ENCODE data around the gene PDLIM5.
A peak's percentile ranks its signal among the peaks of the same experiment; 100 is the strongest.

PDLIM5 gene

GRCh38 chr4:94420356-94420755 lies 31.4 kb upstream of the PDLIM5 start:
- no peak for DNase-seq (ENCODE audit: low read depth in 1 of 2, low spot score in 1 of 2)

DNA sequence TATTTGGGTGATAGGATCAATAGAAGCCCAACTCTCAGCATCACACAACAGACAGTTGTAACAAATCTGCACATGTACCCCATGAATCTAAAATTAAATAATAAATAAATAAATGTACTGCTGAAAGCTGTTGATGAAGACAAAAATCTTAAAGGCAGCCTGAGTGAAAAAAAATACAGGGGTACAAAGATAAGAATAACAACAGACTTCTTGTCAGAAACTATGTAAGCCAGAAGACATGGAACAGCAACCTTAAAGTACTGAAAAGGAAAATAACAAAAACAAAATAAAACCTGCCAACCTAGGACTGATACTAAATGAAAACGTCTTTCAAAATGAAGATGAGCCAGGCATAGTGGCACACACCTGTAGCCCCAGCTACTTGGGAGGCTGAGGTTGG lies 25.0 kb upstream of the PDLIM5 start:
- DNase-seq (ENCODE audit: low read depth in 1 of 2, low spot score in 1 of 2): no peak

GRCh38 chr4:94428884-94429283 lies 22.9 kb upstream of the PDLIM5 start:
- DNase-seq (ENCODE audit: low read depth in 1 of 2, low spot score in 1 of 2): no peak

GRCh38 chr4:94430406-94430805 lies 21.3 kb upstream of the PDLIM5 start:
- no peak for DNase-seq (ENCODE audit: low read depth in 1 of 2, low spot score in 1 of 2)

DNA sequence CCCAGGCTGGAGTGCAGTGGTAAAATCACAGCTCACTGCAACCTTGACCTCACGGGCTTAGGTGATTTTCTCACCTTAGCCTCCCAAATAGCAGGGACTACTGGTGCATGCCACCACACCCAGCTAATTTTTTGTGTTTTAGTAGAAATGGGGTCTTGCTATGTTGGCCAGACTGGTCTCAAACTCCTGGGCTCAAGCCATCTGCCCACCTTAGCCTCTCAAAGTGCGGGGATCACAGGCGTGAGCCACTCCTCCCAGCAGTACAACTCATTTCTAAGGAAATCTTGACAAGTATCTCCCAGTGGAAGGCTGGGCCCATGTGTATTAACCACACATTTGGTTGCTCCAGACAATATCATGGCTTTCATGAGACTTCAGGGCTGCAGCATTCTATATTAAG lies 20.4 kb upstream of the PDLIM5 start:
- DNase-seq (ENCODE audit: low read depth in 1 of 2, low spot score in 1 of 2): no peak

DNA sequence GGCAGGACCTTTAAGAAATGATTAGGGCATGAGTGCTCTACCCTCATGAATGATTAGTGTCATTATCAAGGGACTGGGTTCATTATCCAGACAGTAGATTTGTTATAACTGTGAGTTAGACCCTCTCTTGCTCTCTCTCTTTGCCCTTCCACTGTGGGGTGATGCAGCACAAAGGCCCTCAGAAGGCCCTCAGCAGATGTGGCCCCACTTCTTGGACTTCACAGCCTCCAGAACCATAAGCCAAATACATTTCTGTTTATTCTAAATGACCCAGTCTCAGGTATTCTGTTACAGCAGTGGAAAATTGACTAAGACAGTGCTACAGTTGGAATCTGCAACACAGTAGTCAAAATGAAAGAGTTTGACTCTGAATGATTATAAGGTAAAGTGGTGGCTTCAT lies 17.2 kb upstream of the PDLIM5 start:
- no peak for DNase-seq (ENCODE audit: low read depth in 1 of 2, low spot score in 1 of 2)

GRCh38 chr4:94435874-94436273 lies 15.9 kb upstream of the PDLIM5 start:
- DNase-seq (ENCODE audit: low read depth in 1 of 2, low spot score in 1 of 2): no peak

DNA sequence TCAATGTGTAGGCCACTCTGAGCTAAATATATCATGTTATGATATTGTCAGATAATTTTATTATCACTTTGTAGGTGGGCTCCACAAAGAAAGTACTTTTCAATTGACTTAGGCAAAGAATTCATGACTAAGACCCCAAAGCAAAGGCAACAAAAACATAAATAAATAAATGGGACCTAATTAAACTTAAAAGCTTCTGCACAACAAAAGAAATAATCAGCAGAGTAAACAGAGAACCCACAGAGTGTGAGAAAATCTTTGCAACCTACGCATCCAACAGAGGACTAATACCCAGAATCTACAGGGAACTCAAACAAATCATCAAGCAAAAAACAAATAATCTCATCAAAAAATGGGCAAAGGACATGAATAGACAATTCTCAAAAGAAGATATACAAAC lies 15.2 kb upstream of the PDLIM5 start:
- DNase-seq (ENCODE audit: low read depth in 1 of 2, low spot score in 1 of 2): no peak

DNA sequence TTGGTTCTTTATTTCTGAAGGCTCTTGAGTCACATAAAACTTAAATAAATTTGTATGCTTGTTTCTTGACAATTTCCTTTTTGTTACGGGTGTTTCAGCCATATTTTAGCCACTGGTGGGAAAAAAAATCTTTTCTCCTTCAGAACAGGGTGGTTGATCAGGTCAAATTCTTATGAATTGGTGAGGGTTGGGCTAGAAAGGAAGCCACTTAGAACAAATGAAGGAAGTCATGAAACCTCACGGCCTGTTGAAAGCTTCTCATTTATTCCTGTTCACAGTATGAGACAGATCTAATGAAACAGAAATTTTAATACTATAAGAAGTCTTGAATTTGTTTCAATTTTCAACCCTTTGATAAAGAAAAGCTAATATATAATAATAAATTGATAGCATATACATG lies 12.1 kb upstream of the PDLIM5 start:
- DNase-seq (ENCODE audit: low read depth in 1 of 2, low spot score in 1 of 2): no peak

GRCh38 chr4:94441838-94442237 lies 9.9 kb upstream of the PDLIM5 start:
- no peak for DNase-seq (ENCODE audit: low read depth in 1 of 2, low spot score in 1 of 2)

- DNase-seq (ENCODE audit: low read depth in 1 of 2, low spot score in 1 of 2): no peak
These were observed 9.5 kb upstream of the PDLIM5 start for GRCh38 chr4:94442251-94442650.

DNA sequence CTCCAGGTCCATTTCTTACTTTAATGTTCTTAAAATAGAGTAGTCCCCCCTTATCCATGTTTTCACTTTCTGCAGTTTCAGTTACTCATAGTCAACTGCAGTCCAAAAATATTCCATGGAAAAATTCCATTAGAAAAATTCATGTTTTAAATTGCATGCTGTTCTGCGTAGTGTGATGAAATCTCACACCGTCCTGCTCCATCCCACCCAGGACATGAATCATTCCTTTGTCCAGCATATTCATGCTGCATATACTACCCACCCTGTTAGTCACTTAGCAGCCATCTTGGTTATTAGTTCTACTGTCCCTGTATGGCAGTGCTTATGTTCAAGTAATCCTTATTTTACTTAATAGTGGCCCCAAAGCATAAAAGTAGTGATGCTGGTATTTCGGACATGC lies 5.4 kb upstream of the PDLIM5 start:
- DNase-seq (ENCODE audit: low read depth in 1 of 2, low spot score in 1 of 2): no peak

DNA sequence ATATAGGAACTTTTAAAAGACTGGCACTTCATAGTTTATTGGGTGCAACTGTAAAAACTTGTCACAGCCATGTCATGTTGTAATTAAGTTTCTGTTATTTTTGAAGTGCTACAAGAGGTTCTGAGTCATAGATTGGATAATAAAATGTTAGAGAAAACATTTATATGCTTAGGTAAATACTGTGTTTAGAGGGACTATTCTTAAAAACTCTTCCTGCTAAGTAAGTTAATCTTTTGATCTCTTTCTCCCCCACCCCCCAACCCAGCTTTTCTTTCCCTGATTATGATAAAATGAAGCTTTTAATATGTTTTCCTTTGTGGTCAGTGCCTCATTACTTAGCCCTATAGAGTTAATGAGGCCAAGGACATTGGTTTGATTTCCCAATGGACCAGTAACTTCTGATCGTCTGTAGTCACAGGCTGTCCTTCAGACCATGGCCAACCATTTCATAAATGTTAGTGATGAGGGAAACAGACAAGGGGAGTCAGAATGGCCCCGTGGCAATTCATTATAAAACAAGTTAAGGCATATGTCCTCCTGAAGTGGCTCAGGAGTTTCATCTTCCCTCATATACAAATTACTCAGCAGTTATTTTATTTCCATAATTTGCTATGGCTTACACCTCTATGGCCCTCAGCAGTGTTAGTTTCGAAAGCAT lies 3.9 kb upstream of the PDLIM5 start:
- DNase-seq (ENCODE audit: low read depth in 1 of 2, low spot score in 1 of 2): no peak

DNA sequence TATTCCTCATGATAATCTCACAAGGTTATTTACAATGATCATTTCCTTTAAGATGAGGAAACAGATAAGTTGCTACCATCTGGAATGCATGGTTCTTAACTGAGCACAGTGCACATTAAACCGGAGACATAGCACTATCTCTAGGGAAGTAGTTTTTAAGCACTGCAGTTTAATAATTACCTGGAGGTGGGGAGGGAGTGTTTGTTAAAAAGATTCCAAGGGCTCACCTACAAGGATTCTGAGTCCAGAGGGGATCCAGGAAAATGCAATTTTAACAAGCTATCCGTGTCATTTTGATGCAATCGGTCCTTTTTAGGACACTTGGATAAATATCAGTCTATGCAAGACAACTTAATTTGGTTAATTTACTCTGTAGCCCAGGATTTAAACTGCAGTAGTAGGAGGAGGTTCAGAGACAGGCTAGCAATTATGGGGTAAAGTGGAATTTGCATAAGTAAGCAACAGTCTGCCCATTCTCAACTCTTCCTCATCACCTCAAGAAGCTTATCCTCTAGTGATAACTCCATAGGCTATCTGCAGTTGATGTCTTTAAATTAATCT lies 2.8 kb upstream of the PDLIM5 start:
- DNase-seq (ENCODE audit: low read depth in 1 of 2, low spot score in 1 of 2): no peak

DNA sequence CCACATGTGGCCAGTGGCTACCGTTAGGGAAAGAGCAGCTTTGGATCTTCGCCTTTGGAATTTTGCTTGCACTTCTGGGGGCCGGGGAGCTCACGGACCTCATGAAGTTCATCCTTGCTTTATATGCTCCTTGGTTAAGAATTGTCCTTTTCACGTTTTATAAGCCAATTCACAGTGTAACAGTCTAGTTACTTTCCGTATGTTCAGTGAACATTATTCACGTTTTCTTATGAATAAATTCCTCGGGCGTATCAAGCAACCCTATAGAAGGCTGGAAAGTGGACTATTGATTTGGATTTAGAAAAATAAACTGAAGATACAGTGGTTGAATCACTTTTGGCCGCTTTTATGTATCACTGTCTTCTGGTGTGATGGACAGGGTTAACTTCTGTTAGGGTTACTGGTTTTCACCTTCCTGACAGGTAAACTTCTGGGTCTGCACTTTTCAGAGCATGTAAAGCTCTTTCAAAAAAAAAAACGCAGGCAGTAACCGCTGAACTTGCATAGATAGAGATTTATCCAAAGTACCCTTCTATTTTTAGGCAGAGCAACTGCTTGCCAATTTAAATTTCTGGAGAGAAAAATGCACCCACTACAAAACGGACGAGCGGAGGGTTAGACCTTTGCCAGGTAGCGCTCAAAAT lies 569 bp upstream of the PDLIM5 start:
- no peak for DNase-seq (ENCODE audit: low read depth in 1 of 2, low spot score in 1 of 2)

DNA sequence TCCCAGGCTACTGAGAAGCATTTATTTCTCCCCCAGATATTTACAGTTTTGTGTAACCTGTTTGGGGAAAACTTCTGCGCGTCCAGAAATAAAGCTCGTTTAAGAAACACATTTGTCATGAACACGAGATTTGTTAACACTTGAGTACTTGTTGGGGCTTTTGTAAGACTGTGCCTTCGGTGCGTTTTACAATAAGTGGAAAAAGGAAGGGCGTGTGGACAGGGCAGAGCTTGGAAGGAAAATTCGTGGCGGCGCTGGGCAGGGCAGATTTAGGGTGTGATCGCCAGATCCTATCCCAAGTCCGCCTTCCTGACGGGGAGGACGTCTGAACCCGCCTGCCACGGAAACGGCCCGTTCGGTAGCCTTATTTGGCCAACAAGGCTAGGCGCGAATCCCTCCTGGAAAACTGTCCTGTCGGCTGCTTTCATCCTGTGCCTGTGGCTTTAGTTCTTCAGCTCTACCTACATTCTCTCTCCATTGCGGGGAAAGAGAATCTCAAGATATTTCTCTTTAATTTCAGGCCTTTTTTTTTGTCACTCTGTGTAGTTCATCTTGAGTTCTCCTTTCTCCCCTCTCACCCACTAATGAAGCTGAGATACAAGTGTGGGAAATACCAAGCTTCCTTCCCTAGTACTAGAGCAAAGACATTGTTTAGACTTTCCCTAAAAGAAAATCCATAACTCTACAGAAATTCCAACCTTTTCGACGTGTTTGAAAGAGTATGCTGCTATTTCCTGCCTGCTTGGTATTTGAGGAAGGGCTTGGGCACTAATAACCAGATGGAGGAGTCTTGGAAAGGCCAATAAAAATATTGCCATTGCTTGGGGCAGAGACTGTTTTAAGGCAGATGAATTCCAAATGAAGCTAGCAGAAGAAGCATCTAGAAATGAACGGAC lies 982 bp downstream of the PDLIM5 start:
- peak in 1 of 2 donors; percentile 1 for DNase-seq (ENCODE audit: low read depth in 1 of 2, low spot score in 1 of 2)

DNA sequence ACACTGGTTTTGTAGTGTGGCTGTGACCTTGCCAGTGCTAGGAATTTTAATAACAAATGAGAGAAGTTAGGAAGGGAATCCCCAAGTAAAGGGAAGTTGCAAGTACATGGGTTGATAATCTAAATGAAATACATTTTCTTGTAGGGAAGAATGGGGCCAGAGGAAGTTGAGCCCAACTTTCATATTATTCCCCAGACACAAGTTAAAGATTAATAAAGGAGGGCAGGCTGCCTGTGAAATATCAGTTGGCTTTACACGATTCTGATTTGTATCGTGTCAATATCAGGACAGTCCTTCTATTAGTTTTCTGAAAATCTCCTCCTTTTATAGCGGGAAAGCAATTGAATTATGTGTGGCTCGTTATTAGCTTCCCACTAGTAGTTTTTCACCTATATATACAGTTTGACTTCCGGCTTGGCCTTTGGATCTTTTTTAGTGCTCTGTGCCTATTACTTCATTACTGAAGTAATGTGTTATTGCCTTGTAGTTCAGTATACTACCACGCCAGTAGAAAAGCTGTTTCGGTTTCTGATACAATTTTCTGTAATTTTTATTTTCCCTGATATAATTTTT lies 1.7 kb downstream of the PDLIM5 start:
- DNase-seq (ENCODE audit: low read depth in 1 of 2, low spot score in 1 of 2): no peak

- DNase-seq (ENCODE audit: low read depth in 1 of 2, low spot score in 1 of 2): no peak
These were observed 2.7 kb downstream of the PDLIM5 start for GRCh38 chr4:94454405-94454804.

GRCh38 chr4:94455081-94455480 lies 3.3 kb downstream of the PDLIM5 start:
- DNase-seq (ENCODE audit: low read depth in 1 of 2, low spot score in 1 of 2): no peak

DNA sequence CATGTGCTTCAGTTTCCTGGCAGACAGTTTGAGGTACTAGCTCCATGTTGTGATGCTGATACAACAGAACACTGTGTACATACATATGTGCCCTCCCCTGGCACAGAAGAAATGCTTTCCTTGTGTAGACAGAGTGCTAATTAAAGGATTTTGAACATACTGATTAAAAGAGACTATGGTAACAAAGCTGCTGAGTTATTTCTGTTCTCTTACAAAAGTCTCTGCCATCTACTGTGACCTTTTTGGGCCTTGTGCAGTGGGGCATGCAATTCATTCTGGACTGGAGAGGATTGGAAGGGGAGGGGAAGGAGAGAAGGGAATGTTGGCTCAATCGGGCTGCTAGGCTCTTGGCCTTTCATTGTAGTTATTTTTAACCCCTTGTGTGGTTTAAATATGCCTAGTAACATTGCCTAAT lies 6.0 kb downstream of the PDLIM5 start:
- no peak for DNase-seq (ENCODE audit: low read depth in 1 of 2, low spot score in 1 of 2)

- DNase-seq (ENCODE audit: low read depth in 1 of 2, low spot score in 1 of 2): no peak
These were observed 6.9 kb downstream of the PDLIM5 start for GRCh38 chr4:94458682-94459081.

Measured in activated CD4-positive, alpha-beta T cell treated with anti-CD3 and anti-CD28 coated beads, Interleukin-2, amount 50 U/mL, for 24 hours (primary cell).